Peyer's patch (tissue), 4 donors: ENCODE data around the gene FUOM. TPM values are rescaled to one million over a fixed set of nuclear protein-coding genes. Genes with fewer than 3 reads are reported as not detected.

Experiments used
- DNase-seq, 3 donors: peaks; one replicate each; pipeline ENCODE4 v3.0.0-alpha.2; 2017 to 2019
- H3K27ac ChIP-seq, 4 donors: fragments of 200-600 bp; sonication (generic); one replicate each; pipeline ENCODE4 v1.5.1; 2016 to 2019
- H3K27me3 ChIP-seq, 2 donors: fragments of 200-600 bp; sonication (generic); one replicate each; pipeline ENCODE4 v1.5.1; 2019
- H3K36me3 ChIP-seq, 3 donors: fragments of 200-600 bp; sonication (generic); one replicate each; pipeline ENCODE4 v1.5.1; 2016 to 2019
- H3K4me1 ChIP-seq, 4 donors: fragments of 200-600 bp; sonication (generic); one replicate each; pipeline ENCODE4 v1.5.1; 2016 to 2019
- H3K4me3 ChIP-seq, 4 donors: fragments of 200-600 bp; sonication (generic); 1 replicate in 3 of 4; 2 replicates in 1 of 4; pipeline ENCODE4 v1.5.1; 2016 to 2019; ENCODE audit warnings: mild to moderate bottlenecking in 1 of 4
- H3K9me3 ChIP-seq, 4 donors: fragments of 200-600 bp; sonication (generic); one replicate each; pipeline ENCODE4 v1.5.1; 2016 to 2019; ENCODE audit warnings: mild to moderate bottlenecking in 1 of 4
- CTCF ChIP-seq, 6 experiments: fragments of 450-650 bp in 4 of 6; fragments of 200-600 bp in 2 of 6; sonication (generic) in 1 of 6; IDR thresholded peaks; one replicate each; pipeline ENCODE4 v1.5.1; 2017 to 2019; ENCODE audit warnings: antibody characterized with exemption in 6 of 6, mild to moderate bottlenecking in 3 of 6, moderate library complexity in 1 of 6
- POLR2A ChIP-seq, 2 donors: fragments of 450-650 bp; IDR thresholded peaks; one replicate each; pipeline ENCODE4 v1.5.1; 2017; ENCODE audit warnings: antibody characterized with exemption in 2 of 2, mild to moderate bottlenecking in 2 of 2, moderate library complexity in 2 of 2
- total RNA-seq, 4 donors: library from RNA; depleted of rRNA; stranded (reverse); fragments of >200 nt; gene quantifications; one replicate each; pipeline ENCODE4 v1.1.0, GENCODE V29; 2016

FUOM gene
- total RNA-seq, 4 donors from 2014 or later = 88.3 to 214 (median 163) TPM

- Histone ChIP-seq H3K27me3 (peaks cover 0 to 33% of the 10 kb centered on the region in 2 donors), H3K27ac (no peak overlapping the region), H3K4me1 (peaks cover 0 to 42% (median 16%) of the 10 kb centered on the region in 4 donors), H3K36me3 (no peaks in the 10 kb centered on the region), H3K4me3 (no peak overlapping the region), H3K9me3 (no peaks in the 10 kb centered on the region)
- DNase-seq = no peak
- TF ChIP-seq POLR2A (IDR thresholded peaks at IDR 0.05) (no peak), CTCF (IDR thresholded peaks at IDR 0.05) (no peak)
Measured at GRCh38 chr10:133332936-133333699, 24.7 kb downstream of the FUOM start.

- Histone ChIP-seq H3K27ac (no peak overlapping the region), H3K27me3 (peaks cover 7 to 43% of the 10 kb centered on the region in 2 donors), H3K4me3 (peak overlapping the region in 3 of 4 donors; percentile 24 to 48 (median 32)), H3K36me3 (no peaks in the 10 kb centered on the region), H3K4me1 (peaks cover 0 to 37% (median 19%) of the 10 kb centered on the region in 4 donors), H3K9me3 (no peaks in the 10 kb centered on the region)
- peak; percentile 76 to 93 (median 92) for DNase-seq
- TF ChIP-seq POLR2A (IDR thresholded peaks at IDR 0.05) (no peak), CTCF (IDR thresholded peaks at IDR 0.05) (peak; percentile 86 to 96 (median 89))
Measured at GRCh38 chr10:133329491-133330202, 28.2 kb downstream of the FUOM start.

- peaks cover 0 to 37% (median 21%) of the 10 kb centered on the region in 4 donors for H3K4me1 ChIP-seq
- H3K36me3 ChIP-seq = no peaks in the 10 kb centered on the region
- TF ChIP-seq POLR2A (IDR thresholded peaks at IDR 0.05) (no peak), CTCF (IDR thresholded peaks at IDR 0.05) (no peak)
- no peaks in the 10 kb centered on the region for H3K9me3 ChIP-seq
- H3K4me3 ChIP-seq = no peak overlapping the region
- H3K27me3 ChIP-seq = peaks cover 7 to 41% of the 10 kb centered on the region in 2 donors
- no peak for DNase-seq
- no peak overlapping the region for H3K27ac ChIP-seq
Measured at GRCh38 chr10:133328358-133329343, 29.2 kb downstream of the FUOM start.

GRCh38 chr10:133327651-133328357 lies 30.0 kb downstream of the FUOM start:
- Histone ChIP-seq H3K4me1 (peaks cover 0 to 37% (median 21%) of the 10 kb centered on the region in 4 donors), H3K9me3 (no peaks in the 10 kb centered on the region), H3K27me3 (peaks cover 7 to 41% of the 10 kb centered on the region in 2 donors), H3K27ac (no peak overlapping the region), H3K4me3 (no peak overlapping the region), H3K36me3 (no peaks in the 10 kb centered on the region)
- TF ChIP-seq CTCF (IDR thresholded peaks at IDR 0.05) = no peak
- TF ChIP-seq POLR2A (IDR thresholded peaks at IDR 0.05) = no peak
- DNase-seq = no peak
